ENCODE data around the gene GTPBP6.
A peak's percentile ranks its signal among the peaks of the same experiment; 100 is the strongest.

Gene GTPBP6

DNA sequence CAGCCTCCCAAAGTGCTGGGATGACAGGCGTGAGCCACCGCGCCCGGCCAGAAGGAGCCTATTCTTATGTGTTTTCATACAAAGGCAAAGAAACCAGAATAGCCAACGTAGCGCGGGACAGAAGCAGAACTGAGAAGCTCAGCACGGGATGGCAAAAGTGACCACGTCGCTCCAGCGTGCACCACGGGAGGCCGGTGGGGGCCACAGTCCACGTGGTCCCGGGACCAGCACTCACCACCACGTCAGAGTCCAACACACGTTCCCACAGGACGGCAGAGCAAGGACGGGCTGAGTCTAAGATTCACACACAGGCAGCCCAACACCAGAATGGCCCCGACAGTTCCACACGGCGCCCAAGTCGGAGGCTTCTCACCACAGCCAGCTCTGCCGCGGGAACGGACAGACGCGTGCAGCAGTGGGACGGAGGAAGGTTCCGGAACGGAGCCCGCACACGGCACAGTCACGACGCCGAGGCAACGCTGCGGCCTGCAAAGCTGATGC is 18.8 kb upstream of the GTPBP6 start:
- H3K27ac Mint-ChIP-seq (ENCODE audit: low read depth), result peak overlapping the region; percentile 22
- no peaks in the 10 kb centered on the region for H3K4me1 Mint-ChIP-seq
- ATAC-seq (replicated peaks; ENCODE audit: extremely low read depth, poor library complexity, severe bottlenecking) (no peak), DNase-seq (ENCODE audit: low spot score in 2 of 2) (no peak)
- no peak overlapping the region for H3K4me3 Mint-ChIP-seq
- H3K9me3 Mint-ChIP-seq, result no peaks in the 10 kb centered on the region
- no peaks in the 10 kb centered on the region for H3K27me3 Mint-ChIP-seq
- peaks cover 12% of the 10 kb centered on the region for H3K36me3 Mint-ChIP-seq (ENCODE audit: insufficient read depth)

DNA sequence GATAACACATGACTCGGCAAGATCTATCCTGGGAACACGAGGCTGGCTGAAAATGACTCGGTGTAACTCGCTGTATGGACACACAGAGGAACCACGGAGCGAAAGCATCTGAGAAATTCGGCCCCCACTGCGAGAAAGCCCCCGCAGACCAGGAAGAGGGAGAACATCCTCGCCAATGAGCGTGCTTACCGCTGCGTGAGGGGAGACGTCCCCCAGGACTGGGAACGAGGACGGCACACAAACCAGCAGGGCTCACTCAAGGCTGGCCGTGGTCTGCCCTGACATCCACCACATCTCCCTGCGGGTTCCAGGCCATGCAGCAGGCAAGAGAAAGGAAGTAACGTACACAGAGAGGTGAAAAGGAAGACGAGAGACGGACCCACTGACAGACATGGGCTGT is 17.6 kb upstream of the GTPBP6 start:
- H3K9me3 Mint-ChIP-seq, result no peaks in the 10 kb centered on the region
- peaks cover 12% of the 10 kb centered on the region for H3K36me3 Mint-ChIP-seq (ENCODE audit: insufficient read depth)

GRCh38 chrX:335758-336155 is 17.2 kb upstream of the GTPBP6 start:
- Mint-ChIP-seq H3K9me3 (no peaks in the 10 kb centered on the region), H3K36me3 (ENCODE audit: insufficient read depth) (peaks cover 12% of the 10 kb centered on the region), H3K27me3 (no peaks in the 10 kb centered on the region), H3K27ac (ENCODE audit: low read depth) (no peak overlapping the region), H3K4me3 (no peak overlapping the region), H3K4me1 (peaks cover 5% of the 10 kb centered on the region)
- ATAC-seq (replicated peaks; ENCODE audit: extremely low read depth, poor library complexity, severe bottlenecking) (no peak), DNase-seq (ENCODE audit: low spot score in 2 of 2) (no peak)

More for the DNA sequence above, 17.6 kb upstream of the GTPBP6 start:
- Mint-ChIP-seq H3K27ac (ENCODE audit: low read depth) (no peak overlapping the region), H3K4me3 (no peak overlapping the region), H3K4me1 (peaks cover 5% of the 10 kb centered on the region), H3K27me3 (no peaks in the 10 kb centered on the region)
- DNase-seq (ENCODE audit: low spot score in 2 of 2) (no peak), ATAC-seq (replicated peaks; ENCODE audit: extremely low read depth, poor library complexity, severe bottlenecking) (no peak)

DNA sequence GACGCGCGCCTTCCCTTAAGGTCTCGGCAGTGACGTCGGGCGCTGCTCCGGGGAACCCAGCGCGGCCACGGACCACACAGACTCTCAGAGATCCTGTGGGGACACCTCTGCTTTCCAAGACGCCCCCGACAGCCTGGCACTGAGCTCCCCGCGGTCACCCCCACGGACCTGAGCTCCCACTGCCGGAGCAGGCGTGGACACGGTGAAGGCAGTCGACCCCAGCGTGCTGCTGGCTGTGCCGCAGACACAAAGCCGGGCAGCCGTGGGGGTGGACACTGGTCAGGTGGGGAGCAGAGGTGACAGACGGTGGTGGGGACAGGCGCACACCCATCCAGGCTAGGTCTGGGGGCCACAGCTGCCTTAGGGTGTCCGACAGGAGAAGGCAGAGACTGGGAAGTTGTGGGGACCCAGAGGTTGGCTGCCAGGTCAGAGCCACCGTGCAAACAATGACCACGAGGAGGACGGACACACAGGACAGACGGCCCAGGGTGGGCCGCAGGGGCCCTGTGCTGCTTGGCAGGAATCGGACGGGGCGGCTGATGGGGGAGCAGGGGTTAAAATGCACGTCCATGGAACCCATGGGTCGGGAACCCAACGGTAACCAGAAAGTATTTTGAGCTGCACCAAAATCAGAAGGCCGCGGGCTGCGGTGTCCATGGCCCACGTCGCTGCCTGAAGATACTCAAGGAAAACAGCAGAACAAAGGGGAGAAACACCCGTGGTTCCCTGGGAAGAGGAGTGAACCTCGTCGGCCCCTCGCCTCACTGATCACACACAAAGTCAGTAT is 16.6 kb upstream of the GTPBP6 start:
- H3K4me1 Mint-ChIP-seq, result peaks cover 5% of the 10 kb centered on the region
- no peak for ATAC-seq (replicated peaks; ENCODE audit: extremely low read depth, poor library complexity, severe bottlenecking)
- H3K27ac Mint-ChIP-seq (ENCODE audit: low read depth), result no peak overlapping the region

GRCh38 chrX:334331-334891 is 15.8 kb upstream of the GTPBP6 start:
- H3K4me1 Mint-ChIP-seq, result peaks cover 8% of the 10 kb centered on the region
- no peaks in the 10 kb centered on the region for H3K27me3 Mint-ChIP-seq
- no peak for ATAC-seq (replicated peaks; ENCODE audit: extremely low read depth, poor library complexity, severe bottlenecking)
- peak overlapping the region; percentile 44 for H3K27ac Mint-ChIP-seq (ENCODE audit: low read depth)
- H3K9me3 Mint-ChIP-seq, result no peaks in the 10 kb centered on the region
- no peak overlapping the region for H3K4me3 Mint-ChIP-seq
- peaks cover 11% of the 10 kb centered on the region for H3K36me3 Mint-ChIP-seq (ENCODE audit: insufficient read depth)
- no peak for DNase-seq (ENCODE audit: low spot score in 2 of 2)

More for the DNA sequence above, 16.6 kb upstream of the GTPBP6 start:
- Mint-ChIP-seq H3K36me3 (ENCODE audit: insufficient read depth) (peaks cover 11% of the 10 kb centered on the region), H3K27me3 (no peaks in the 10 kb centered on the region), H3K4me3 (no peak overlapping the region), H3K9me3 (no peaks in the 10 kb centered on the region)
- no peak for DNase-seq (ENCODE audit: low spot score in 2 of 2)

DNA sequence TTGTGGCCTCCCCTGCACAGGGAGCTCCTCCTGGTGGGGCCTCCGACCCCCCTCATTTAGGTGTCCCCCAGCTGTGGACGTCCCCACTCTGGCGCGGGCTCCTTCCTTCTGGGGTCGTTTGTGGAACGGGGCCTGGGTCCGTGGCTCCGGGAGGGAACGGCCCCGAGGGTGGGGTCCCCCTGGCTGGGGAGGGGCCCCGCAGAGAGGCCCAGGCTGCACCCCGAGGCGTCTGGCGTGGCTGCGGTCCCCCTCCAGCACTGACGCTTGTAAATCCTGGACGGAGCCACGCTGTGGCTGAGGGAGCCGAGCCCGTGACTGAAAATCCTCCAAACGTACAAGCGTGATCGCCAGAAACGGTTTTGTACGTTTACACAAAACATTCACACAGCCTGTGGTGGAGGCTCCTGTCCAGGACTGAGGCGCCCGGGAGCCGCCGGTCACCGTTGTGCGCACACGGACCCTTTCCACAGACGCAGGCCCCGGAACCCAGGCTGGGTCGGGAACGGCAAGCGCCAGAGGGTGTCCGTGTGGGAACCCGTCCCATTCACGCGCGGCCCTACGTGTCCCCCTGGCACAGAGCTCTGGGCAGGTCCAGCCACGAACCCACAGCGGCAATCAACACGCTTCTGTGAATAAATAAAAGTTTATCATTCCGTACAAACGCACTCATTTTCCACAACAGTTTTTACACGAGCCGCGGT is 15.2 kb upstream of the GTPBP6 start:
- peaks cover 11% of the 10 kb centered on the region for H3K4me1 Mint-ChIP-seq
- DNase-seq (ENCODE audit: low spot score in 2 of 2), result no peak

GRCh38 chrX:332916-333610 is 14.5 kb upstream of the GTPBP6 start:
- Mint-ChIP-seq H3K4me3 (no peak overlapping the region), H3K27me3 (no peaks in the 10 kb centered on the region), H3K9me3 (no peaks in the 10 kb centered on the region), H3K27ac (ENCODE audit: low read depth) (no peak overlapping the region), H3K36me3 (ENCODE audit: insufficient read depth) (peaks cover 3% of the 10 kb centered on the region), H3K4me1 (peaks cover 11% of the 10 kb centered on the region)
- DNase-seq (ENCODE audit: low spot score in 2 of 2) (no peak), ATAC-seq (replicated peaks; ENCODE audit: extremely low read depth, poor library complexity, severe bottlenecking) (no peak)

More for the DNA sequence above, 15.2 kb upstream of the GTPBP6 start:
- no peaks in the 10 kb centered on the region for H3K9me3 Mint-ChIP-seq
- peak overlapping the region; percentile 44 for H3K27ac Mint-ChIP-seq (ENCODE audit: low read depth)
- H3K36me3 Mint-ChIP-seq (ENCODE audit: insufficient read depth), result peaks cover 8% of the 10 kb centered on the region
- ATAC-seq (replicated peaks; ENCODE audit: extremely low read depth, poor library complexity, severe bottlenecking), result no peak
- H3K27me3 Mint-ChIP-seq, result no peaks in the 10 kb centered on the region
- no peak overlapping the region for H3K4me3 Mint-ChIP-seq

DNA sequence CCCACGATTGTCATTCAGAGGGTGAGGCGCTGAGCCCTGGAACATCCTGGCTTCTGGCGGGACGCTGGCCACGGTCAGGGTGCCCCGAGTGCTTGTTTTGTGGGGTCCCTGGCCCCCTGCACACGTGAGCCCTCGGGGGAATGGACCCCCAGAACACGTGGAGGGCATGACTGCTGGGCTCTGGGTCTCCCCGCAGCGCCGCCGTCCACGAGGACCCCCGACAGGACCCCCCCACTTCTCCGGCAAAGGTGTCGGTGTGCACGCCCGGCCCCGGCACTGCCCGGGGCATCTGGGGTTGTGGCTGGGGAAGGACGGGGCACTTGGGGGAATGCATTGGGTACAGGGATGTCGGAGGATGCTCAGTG is 13.9 kb upstream of the GTPBP6 start:
- no peak overlapping the region for H3K4me3 Mint-ChIP-seq
- H3K4me1 Mint-ChIP-seq, result peaks cover 11% of the 10 kb centered on the region
- no peaks in the 10 kb centered on the region for H3K27me3 Mint-ChIP-seq
- H3K36me3 Mint-ChIP-seq (ENCODE audit: insufficient read depth), result peaks cover 2% of the 10 kb centered on the region
- ATAC-seq (replicated peaks; ENCODE audit: extremely low read depth, poor library complexity, severe bottlenecking) (no peak), DNase-seq (ENCODE audit: low spot score in 2 of 2) (no peak)
- H3K9me3 Mint-ChIP-seq, result no peaks in the 10 kb centered on the region
- no peak overlapping the region for H3K27ac Mint-ChIP-seq (ENCODE audit: low read depth)

- Mint-ChIP-seq H3K36me3 (ENCODE audit: insufficient read depth) (peaks cover 2% of the 10 kb centered on the region), H3K4me3 (peak overlapping the region; percentile 59), H3K4me1 (peaks cover 11% of the 10 kb centered on the region), H3K27ac (ENCODE audit: low read depth) (no peak overlapping the region), H3K9me3 (no peaks in the 10 kb centered on the region), H3K27me3 (no peaks in the 10 kb centered on the region)
- no peak for DNase-seq (ENCODE audit: low spot score in 2 of 2)
- ATAC-seq (replicated peaks; ENCODE audit: extremely low read depth, poor library complexity, severe bottlenecking), result no peak
Observed at GRCh38 chrX:331825-332495, 13.4 kb upstream of the GTPBP6 start.

GRCh38 chrX:331151-331824 is 12.7 kb upstream of the GTPBP6 start:
- ATAC-seq (replicated peaks; ENCODE audit: extremely low read depth, poor library complexity, severe bottlenecking), result peak; percentile 48
- H3K36me3 Mint-ChIP-seq (ENCODE audit: insufficient read depth), result no peaks in the 10 kb centered on the region
- H3K4me3 Mint-ChIP-seq, result peak overlapping the region; percentile 59
- H3K9me3 Mint-ChIP-seq, result no peaks in the 10 kb centered on the region
- peaks cover 11% of the 10 kb centered on the region for H3K4me1 Mint-ChIP-seq
- no peak for DNase-seq (ENCODE audit: low spot score in 2 of 2)
- no peak overlapping the region for H3K27ac Mint-ChIP-seq (ENCODE audit: low read depth)
- H3K27me3 Mint-ChIP-seq, result no peaks in the 10 kb centered on the region

GRCh38 chrX:330726-331150 is 12.1 kb upstream of the GTPBP6 start:
- H3K4me1 Mint-ChIP-seq, result peaks cover 11% of the 10 kb centered on the region
- no peak overlapping the region for H3K4me3 Mint-ChIP-seq
- DNase-seq (ENCODE audit: low spot score in 2 of 2), result no peak
- no peaks in the 10 kb centered on the region for H3K36me3 Mint-ChIP-seq (ENCODE audit: insufficient read depth)
- no peak for ATAC-seq (replicated peaks; ENCODE audit: extremely low read depth, poor library complexity, severe bottlenecking)
- no peaks in the 10 kb centered on the region for H3K27me3 Mint-ChIP-seq
- no peaks in the 10 kb centered on the region for H3K9me3 Mint-ChIP-seq
- no peak overlapping the region for H3K27ac Mint-ChIP-seq (ENCODE audit: low read depth)

Measured in central memory CD8-positive, alpha-beta T cell (primary cell).